ENCODE results near the gene CNOT6L.

Gene CNOT6L

DNA sequence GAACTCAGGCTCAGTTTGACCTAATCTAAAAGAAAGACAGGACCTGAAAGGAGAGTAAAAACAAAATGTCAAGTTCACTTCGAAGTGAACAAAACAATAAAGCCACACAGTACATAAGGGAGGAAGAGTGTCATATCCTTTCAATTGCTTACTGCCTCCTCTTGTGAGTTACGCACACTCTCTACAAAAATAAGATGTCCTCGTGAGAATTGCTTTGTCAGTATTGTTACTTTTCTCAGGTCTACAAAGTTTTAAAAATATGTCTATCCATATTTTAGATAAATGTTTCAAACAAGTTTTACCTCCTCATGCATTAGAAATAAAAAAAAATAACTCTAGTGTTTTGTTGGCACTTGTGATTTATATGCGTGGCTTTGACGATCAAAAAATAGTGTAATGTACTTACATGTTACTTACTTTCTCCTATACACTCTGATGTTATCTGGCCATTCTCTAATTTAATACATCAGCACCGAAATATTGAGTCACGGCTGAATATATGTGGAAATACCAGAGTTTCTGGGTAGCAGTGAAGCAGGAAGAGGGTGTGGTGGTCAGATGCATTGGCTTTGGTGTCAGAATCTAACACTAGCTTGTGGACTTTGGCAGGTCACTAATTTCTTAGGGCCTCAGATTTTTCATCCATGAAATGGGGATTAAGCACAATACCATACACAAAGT, 35.4 kb upstream of the CNOT6L start:
- H3K27ac ChIP-seq: no peak overlapping the region
- TF ChIP-seq, protein P1, sequence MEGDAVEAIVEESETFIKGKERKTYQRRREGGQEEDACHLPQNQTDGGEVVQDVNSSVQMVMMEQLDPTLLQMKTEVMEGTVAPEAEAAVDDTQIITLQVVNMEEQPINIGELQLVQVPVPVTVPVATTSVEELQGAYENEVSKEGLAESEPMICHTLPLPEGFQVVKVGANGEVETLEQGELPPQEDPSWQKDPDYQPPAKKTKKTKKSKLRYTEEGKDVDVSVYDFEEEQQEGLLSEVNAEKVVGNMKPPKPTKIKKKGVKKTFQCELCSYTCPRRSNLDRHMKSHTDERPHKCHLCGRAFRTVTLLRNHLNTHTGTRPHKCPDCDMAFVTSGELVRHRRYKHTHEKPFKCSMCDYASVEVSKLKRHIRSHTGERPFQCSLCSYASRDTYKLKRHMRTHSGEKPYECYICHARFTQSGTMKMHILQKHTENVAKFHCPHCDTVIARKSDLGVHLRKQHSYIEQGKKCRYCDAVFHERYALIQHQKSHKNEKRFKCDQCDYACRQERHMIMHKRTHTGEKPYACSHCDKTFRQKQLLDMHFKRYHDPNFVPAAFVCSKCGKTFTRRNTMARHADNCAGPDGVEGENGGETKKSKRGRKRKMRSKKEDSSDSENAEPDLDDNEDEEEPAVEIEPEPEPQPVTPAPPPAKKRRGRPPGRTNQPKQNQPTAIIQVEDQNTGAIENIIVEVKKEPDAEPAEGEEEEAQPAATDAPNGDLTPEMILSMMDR (IDR thresholded peaks at IDR 0.05): no peak
- TF ChIP-seq ZFX (IDR thresholded peaks at IDR 0.05; ENCODE audit: borderline replicate concordance): no peak

DNA sequence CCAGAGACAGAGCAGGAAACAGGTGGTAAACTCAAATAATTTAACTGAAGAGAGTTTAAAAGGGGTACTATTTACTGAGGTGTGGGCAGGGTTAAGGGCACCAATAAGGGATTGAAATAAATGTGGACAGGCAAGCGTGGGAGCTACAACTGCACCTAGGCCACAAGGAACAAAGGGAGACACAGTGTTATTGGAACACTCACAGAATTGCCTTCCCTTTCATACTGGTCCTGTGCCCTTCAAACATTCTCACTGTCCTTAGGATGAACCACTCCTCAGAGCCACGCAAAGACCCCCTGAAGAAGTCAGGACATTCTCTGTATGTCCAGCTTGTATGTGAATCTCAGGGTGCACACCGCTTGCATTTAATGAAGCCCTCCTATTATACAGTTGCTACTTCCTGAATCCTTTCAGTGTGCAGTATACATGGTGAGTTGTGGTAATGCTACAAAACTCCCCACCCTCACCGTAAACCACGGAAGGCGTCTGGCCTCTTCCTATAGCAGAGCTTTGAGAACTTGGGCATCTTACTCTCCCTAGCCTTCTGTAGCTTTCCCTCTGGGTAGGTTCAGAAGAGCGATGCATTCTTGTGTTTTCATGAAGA, 33.8 kb upstream of the CNOT6L start:
- H3K27ac ChIP-seq: no peak overlapping the region
- no peak for TF ChIP-seq ZFX (IDR thresholded peaks at IDR 0.05; ENCODE audit: borderline replicate concordance)
- TF ChIP-seq, protein P1 (IDR thresholded peaks at IDR 0.05): no peak

DNA sequence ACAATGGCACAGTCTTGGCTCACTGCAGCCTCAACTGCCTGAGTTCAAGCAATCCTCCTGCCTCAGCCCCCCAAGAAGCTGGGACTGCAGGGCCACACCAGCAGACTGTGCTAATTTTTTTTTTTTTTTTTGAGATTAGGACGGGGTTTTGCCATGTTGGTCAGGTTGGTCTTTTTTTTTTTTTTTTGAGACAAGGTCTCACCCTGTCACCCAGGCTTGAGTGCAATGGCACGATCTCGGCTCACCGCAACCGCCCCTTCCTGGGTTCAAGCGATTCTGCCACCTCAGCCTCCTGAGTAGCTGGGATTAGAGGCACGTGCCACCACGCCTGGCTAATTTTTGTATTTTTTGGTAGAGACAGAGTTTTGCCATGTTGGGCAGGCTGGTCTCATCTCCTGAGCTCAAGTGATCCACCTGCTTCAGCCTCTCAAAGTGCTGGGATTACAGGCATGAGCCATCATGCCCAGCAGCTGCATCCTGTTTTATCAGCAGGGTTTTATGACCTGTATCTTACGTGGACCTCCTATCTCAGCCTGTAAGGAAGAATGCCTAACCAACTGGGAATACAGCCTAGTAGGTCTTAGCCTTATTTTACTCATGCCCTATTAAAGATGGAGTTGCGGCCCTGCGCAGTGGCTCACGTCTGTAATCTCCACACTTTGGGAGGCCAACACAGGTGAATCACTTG, 30.3 kb upstream of the CNOT6L start:
- TF ChIP-seq, protein P1 (IDR thresholded peaks at IDR 0.05): no peak
- H3K27ac ChIP-seq: no peak overlapping the region

DNA sequence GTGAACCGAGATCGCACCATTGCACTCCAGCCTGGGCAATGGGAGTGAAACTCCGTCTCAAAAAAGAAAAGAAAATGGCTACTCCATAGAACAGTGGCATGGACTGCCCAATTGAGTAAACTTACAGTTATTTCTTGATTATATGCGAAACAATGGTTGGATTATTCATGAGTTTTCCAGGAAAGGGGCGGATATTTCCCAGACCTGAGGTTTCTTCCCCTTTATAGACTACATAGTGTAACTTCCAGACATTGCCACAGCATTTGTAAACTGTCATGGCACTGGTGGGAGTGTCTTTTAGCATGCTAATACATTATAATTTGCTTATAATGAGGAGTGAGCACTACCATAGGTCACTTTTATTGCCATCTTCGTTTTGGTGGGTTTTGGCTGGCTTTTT, 29.3 kb upstream of the CNOT6L start:
- no peak for TF ChIP-seq ZFX (IDR thresholded peaks at IDR 0.05; ENCODE audit: borderline replicate concordance)
- TF ChIP-seq, protein P1 (IDR thresholded peaks at IDR 0.05): no peak
- no peak overlapping the region for H3K27ac ChIP-seq

DNA sequence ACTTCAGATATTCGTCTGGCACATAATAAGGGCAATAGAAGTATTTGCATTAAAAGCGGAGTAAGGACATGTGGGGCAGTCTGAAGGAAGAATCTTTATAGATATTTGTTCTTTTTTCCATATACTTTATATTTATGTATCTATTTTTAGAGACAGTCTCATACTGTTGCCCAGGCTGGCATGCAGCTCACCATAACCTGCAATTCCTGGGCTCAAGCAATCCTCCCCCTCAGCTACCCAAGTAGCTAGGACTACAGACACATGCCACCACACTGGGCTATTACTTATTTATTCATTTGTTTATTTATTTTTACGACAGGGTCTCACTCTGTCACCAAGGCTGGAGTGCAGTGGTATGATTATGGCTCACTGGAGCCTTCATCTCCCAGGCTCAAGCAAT, 26.8 kb upstream of the CNOT6L start:
- TF ChIP-seq, protein P1 (IDR thresholded peaks at IDR 0.05): no peak
- no peak for TF ChIP-seq ZFX (IDR thresholded peaks at IDR 0.05; ENCODE audit: borderline replicate concordance)

DNA sequence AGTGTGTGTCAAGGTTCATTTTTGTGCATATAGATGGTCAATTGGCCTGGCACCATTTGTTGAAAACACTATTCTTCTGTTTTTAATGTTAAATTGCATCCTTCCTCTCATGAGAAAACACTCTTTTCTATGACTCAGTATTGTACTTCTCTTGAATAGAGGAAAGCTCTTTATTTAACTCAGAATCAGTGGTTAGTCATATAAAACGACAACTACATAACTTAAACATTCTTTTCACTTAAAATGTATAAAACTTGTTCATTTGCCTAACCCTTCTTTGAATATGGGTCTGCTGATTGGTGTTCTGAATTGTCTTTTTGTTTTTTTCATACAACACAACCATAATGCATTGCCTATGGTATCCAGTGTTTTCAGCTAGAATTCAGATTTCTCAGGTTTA, 26.2 kb upstream of the CNOT6L start:
- H3K27ac ChIP-seq: no peak overlapping the region
- TF ChIP-seq, protein P1 (IDR thresholded peaks at IDR 0.05): no peak
- no peak for TF ChIP-seq ZFX (IDR thresholded peaks at IDR 0.05; ENCODE audit: borderline replicate concordance)

More for the DNA sequence above, 26.8 kb upstream of the CNOT6L start:
- no peak overlapping the region for H3K27ac ChIP-seq

DNA sequence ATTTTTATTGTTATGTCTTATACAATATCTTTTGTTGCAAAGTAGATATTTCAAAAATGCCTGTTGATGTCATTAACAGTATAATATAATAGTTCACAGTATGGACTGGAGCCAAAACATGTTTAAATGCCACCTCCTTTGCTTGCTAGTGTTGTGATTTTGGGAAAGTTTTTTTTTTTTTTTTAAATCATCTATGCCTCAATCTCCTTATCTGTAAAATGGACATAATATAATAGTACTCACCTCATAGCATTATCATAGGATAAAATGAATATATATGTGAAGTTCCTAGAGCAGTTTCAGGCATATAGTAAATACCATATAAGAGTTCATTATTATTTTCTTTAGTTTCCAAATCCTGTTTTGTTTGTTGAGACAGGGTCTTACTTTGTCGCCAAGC, 25.2 kb upstream of the CNOT6L start:
- no peak overlapping the region for H3K27ac ChIP-seq
- TF ChIP-seq, protein P1 (IDR thresholded peaks at IDR 0.05): no peak
- TF ChIP-seq ZFX (IDR thresholded peaks at IDR 0.05; ENCODE audit: borderline replicate concordance): no peak
